ENCODE measurements around the gene SLC6A16.
A peak's percentile ranks its signal among the peaks of the same experiment; 100 is the strongest.
"Not testable (repeated sequence)": the region's sequence is repeated elsewhere in the genome, so short reads cannot be mapped to it uniquely, and the experiment has no call there.

SLC6A16 gene

GRCh38 chr19:49318296-49318695, 6.7 kb downstream of the SLC6A16 start:
- peaks cover 2% of the 10 kb centered on the region for H3K9me3 Mint-ChIP-seq
- peaks cover 7% of the 10 kb centered on the region for H3K4me1 Mint-ChIP-seq
- no peak overlapping the region for H3K4me3 Mint-ChIP-seq
- ATAC-seq: no peak
- peaks cover 13% of the 10 kb centered on the region for H3K36me3 Mint-ChIP-seq
- no peak for DNase-seq (ENCODE audit: low spot score in 2 of 2)
- no peak overlapping the region for H3K27ac Mint-ChIP-seq

GRCh38 chr19:49316284-49316683, 8.7 kb downstream of the SLC6A16 start:
- peaks cover 7% of the 10 kb centered on the region for H3K4me1 Mint-ChIP-seq
- no peak overlapping the region for H3K4me3 Mint-ChIP-seq
- peaks cover 5% of the 10 kb centered on the region for H3K36me3 Mint-ChIP-seq
- H3K27ac Mint-ChIP-seq: no peak overlapping the region
- no peak for ATAC-seq
- DNase-seq (ENCODE audit: low spot score in 2 of 2): no peak
- H3K9me3 Mint-ChIP-seq: peaks cover 2% of the 10 kb centered on the region

- peaks cover 7% of the 10 kb centered on the region for H3K4me1 Mint-ChIP-seq
- peaks cover 13% of the 10 kb centered on the region for H3K36me3 Mint-ChIP-seq
- ATAC-seq: no peak
- H3K4me3 Mint-ChIP-seq: no peak overlapping the region
- H3K9me3 Mint-ChIP-seq: peaks cover 2% of the 10 kb centered on the region
- peak in 1 of 2 donors; percentile 13 for DNase-seq (ENCODE audit: low spot score in 2 of 2)
- H3K27ac Mint-ChIP-seq: no peak overlapping the region
Measured at GRCh38 chr19:49315111-49315510, 9.9 kb downstream of the SLC6A16 start.

- no peak for ATAC-seq
- Mint-ChIP-seq H3K9me3 (no peaks in the 10 kb centered on the region), H3K36me3 (peaks cover 7% of the 10 kb centered on the region), H3K27ac (no peak overlapping the region), H3K4me1 (no peaks in the 10 kb centered on the region), H3K4me3 (no peak overlapping the region)
- no peak for DNase-seq (ENCODE audit: low spot score in 2 of 2)
Measured at GRCh38 chr19:49309087-49309486, 15.9 kb downstream of the SLC6A16 start.

GRCh38 chr19:49306734-49307133, 18.3 kb downstream of the SLC6A16 start:
- DNase-seq (ENCODE audit: low spot score in 2 of 2); H3K27ac Mint-ChIP-seq; ATAC-seq; H3K36me3 Mint-ChIP-seq; H3K4me3 Mint-ChIP-seq; H3K9me3 Mint-ChIP-seq; H3K4me1 Mint-ChIP-seq: not testable (repeated sequence)

GRCh38 chr19:49301866-49302252, 23.1 kb downstream of the SLC6A16 start:
- no peak for DNase-seq (ENCODE audit: low spot score in 2 of 2)
- H3K4me3 Mint-ChIP-seq: no peak overlapping the region
- no peaks in the 10 kb centered on the region for H3K36me3 Mint-ChIP-seq
- H3K4me1 Mint-ChIP-seq: peaks cover 7% of the 10 kb centered on the region
- ATAC-seq: peak; percentile 13
- no peak overlapping the region for H3K27ac Mint-ChIP-seq
- H3K9me3 Mint-ChIP-seq: no peaks in the 10 kb centered on the region

- DNase-seq (ENCODE audit: low spot score in 2 of 2) (peak; percentile 78 to 90), ATAC-seq (peak; percentile 98)
- Mint-ChIP-seq H3K4me1 (peaks cover 7% of the 10 kb centered on the region), H3K36me3 (no peaks in the 10 kb centered on the region), H3K4me3 (no peak overlapping the region), H3K27ac (no peak overlapping the region), H3K9me3 (no peaks in the 10 kb centered on the region)
Measured at GRCh38 chr19:49301165-49301865, 23.7 kb downstream of the SLC6A16 start.

- not testable (repeated sequence) for DNase-seq (ENCODE audit: low spot score in 2 of 2); ATAC-seq; H3K36me3 Mint-ChIP-seq; H3K4me3 Mint-ChIP-seq; H3K4me1 Mint-ChIP-seq; H3K9me3 Mint-ChIP-seq; H3K27ac Mint-ChIP-seq
Measured at GRCh38 chr19:49298653-49299052, 26.3 kb downstream of the SLC6A16 start.

GRCh38 chr19:49297403-49297802, 27.6 kb downstream of the SLC6A16 start:
- no peaks in the 10 kb centered on the region for H3K9me3 Mint-ChIP-seq
- no peaks in the 10 kb centered on the region for H3K36me3 Mint-ChIP-seq
- no peak overlapping the region for H3K27ac Mint-ChIP-seq
- no peak for ATAC-seq
- H3K4me3 Mint-ChIP-seq: no peak overlapping the region
- DNase-seq (ENCODE audit: low spot score in 2 of 2): no peak
- peaks cover 7% of the 10 kb centered on the region for H3K4me1 Mint-ChIP-seq

GRCh38 chr19:49295208-49295880, 29.6 kb downstream of the SLC6A16 start:
- Mint-ChIP-seq H3K36me3 (no peaks in the 10 kb centered on the region), H3K9me3 (no peaks in the 10 kb centered on the region), H3K27ac (no peak overlapping the region), H3K4me1 (no peaks in the 10 kb centered on the region), H3K4me3 (no peak overlapping the region)
- DNase-seq (ENCODE audit: low spot score in 2 of 2): no peak
- no peak for ATAC-seq

- Mint-ChIP-seq H3K36me3 (no peaks in the 10 kb centered on the region), H3K4me1 (no peaks in the 10 kb centered on the region), H3K27ac (no peak overlapping the region), H3K4me3 (no peak overlapping the region), H3K9me3 (no peaks in the 10 kb centered on the region)
- no peak for DNase-seq (ENCODE audit: low spot score in 2 of 2)
- ATAC-seq: no peak
Measured at GRCh38 chr19:49294401-49294800, 30.6 kb downstream of the SLC6A16 start.

GRCh38 chr19:49290517-49290916, 34.5 kb downstream of the SLC6A16 start:
- H3K4me1 Mint-ChIP-seq: no peaks in the 10 kb centered on the region
- no peak overlapping the region for H3K4me3 Mint-ChIP-seq
- ATAC-seq: no peak
- H3K36me3 Mint-ChIP-seq: no peaks in the 10 kb centered on the region
- H3K27ac Mint-ChIP-seq: no peak overlapping the region
- no peak for DNase-seq (ENCODE audit: low spot score in 2 of 2)
- no peaks in the 10 kb centered on the region for H3K9me3 Mint-ChIP-seq

GRCh38 chr19:49289286-49289685, 35.7 kb downstream of the SLC6A16 start:
- H3K27ac Mint-ChIP-seq; H3K4me3 Mint-ChIP-seq; H3K9me3 Mint-ChIP-seq; H3K36me3 Mint-ChIP-seq; ATAC-seq; H3K4me1 Mint-ChIP-seq; DNase-seq (ENCODE audit: low spot score in 2 of 2): not testable (repeated sequence)

- not testable (repeated sequence) for H3K4me3 Mint-ChIP-seq; H3K36me3 Mint-ChIP-seq; H3K27ac Mint-ChIP-seq; H3K9me3 Mint-ChIP-seq; DNase-seq (ENCODE audit: low spot score in 2 of 2); ATAC-seq; H3K4me1 Mint-ChIP-seq
Measured at GRCh38 chr19:49288205-49288604, 36.8 kb downstream of the SLC6A16 start.

GRCh38 chr19:49287141-49287770, 37.7 kb downstream of the SLC6A16 start:
- no peaks in the 10 kb centered on the region for H3K36me3 Mint-ChIP-seq
- no peak overlapping the region for H3K27ac Mint-ChIP-seq
- ATAC-seq: no peak
- H3K4me3 Mint-ChIP-seq: no peak overlapping the region
- DNase-seq (ENCODE audit: low spot score in 2 of 2): no peak
- H3K9me3 Mint-ChIP-seq: no peaks in the 10 kb centered on the region
- no peaks in the 10 kb centered on the region for H3K4me1 Mint-ChIP-seq

- Mint-ChIP-seq H3K36me3 (no peaks in the 10 kb centered on the region), H3K4me1 (no peaks in the 10 kb centered on the region), H3K4me3 (no peak overlapping the region), H3K9me3 (no peaks in the 10 kb centered on the region), H3K27ac (no peak overlapping the region)
- ATAC-seq (no peak), DNase-seq (ENCODE audit: low spot score in 2 of 2) (no peak)
Measured at GRCh38 chr19:49282184-49282583, 42.8 kb downstream of the SLC6A16 start.
